HG02610 (cell line): Measurements from ENCODE around the gene CTU2.

Experiments used
- ATAC-seq: cut with Tn5 transposase; IDR thresholded peaks from one replicate; pipeline ENCODE4 v1.9.1; 2021; ENCODE audit warnings: mild to moderate bottlenecking, moderate library complexity; ENCODE audit not compliant: unreplicated experiment

Gene CTU2

GRCh38 chr16:88741368-88741767 lies 35.1 kb downstream of the CTU2 start:
- ATAC-seq = no peak

GRCh38 chr16:88742896-88743605 lies 36.7 kb downstream of the CTU2 start:
- no peak for ATAC-seq

- no peak for ATAC-seq
Measured at GRCh38 chr16:88743693-88744576, 37.6 kb downstream of the CTU2 start.

GRCh38 chr16:88744577-88745521 lies 38.5 kb downstream of the CTU2 start:
- ATAC-seq = no peak

GRCh38 chr16:88746506-88746905 lies 40.2 kb downstream of the CTU2 start:
- no peak for ATAC-seq

GRCh38 chr16:88747588-88748301 lies 41.4 kb downstream of the CTU2 start:
- no peak for ATAC-seq

- no peak for ATAC-seq
Measured at GRCh38 chr16:88748364-88748763, 42.1 kb downstream of the CTU2 start.

GRCh38 chr16:88749358-88749757 lies 43.1 kb downstream of the CTU2 start:
- no peak for ATAC-seq

GRCh38 chr16:88750854-88751253 lies 44.6 kb downstream of the CTU2 start:
- no peak for ATAC-seq

- ATAC-seq = no peak
Measured at GRCh38 chr16:88752386-88753002, 46.2 kb downstream of the CTU2 start.

- ATAC-seq = no peak
Measured at GRCh38 chr16:88753191-88753590, 46.9 kb downstream of the CTU2 start.

GRCh38 chr16:88753602-88754001 lies 47.3 kb downstream of the CTU2 start:
- no peak for ATAC-seq

GRCh38 chr16:88754109-88754911 lies 48.0 kb downstream of the CTU2 start:
- ATAC-seq = no peak

GRCh38 chr16:88754912-88755744 lies 48.8 kb downstream of the CTU2 start:
- ATAC-seq = no peak

- ATAC-seq = no peak
Measured at GRCh38 chr16:88755745-88756443, 49.6 kb downstream of the CTU2 start.

- ATAC-seq = no peak
Measured at GRCh38 chr16:88758227-88758943, 52.1 kb downstream of the CTU2 start.

GRCh38 chr16:88758944-88759244 lies 52.6 kb downstream of the CTU2 start:
- no peak for ATAC-seq
